Hepatocyte (in vitro differentiated cells): ENCODE data around the gene PCYT2. TPM values are rescaled to one million over a fixed set of nuclear protein-coding genes. Genes with fewer than 3 reads are reported as not detected.

Experiments used
- DNase-seq: peaks from one replicate; pipeline ENCODE4 v3.0.0-alpha.2; 2016; ENCODE audit warnings: low spot score
- H2AFZ ChIP-seq: fragments of 200-600 bp; sonication (generic); 2 replicates; pipeline ENCODE4 v1.6.0; 2016; ENCODE audit warnings: antibody characterized with exemption, mild to moderate bottlenecking
- H3K27ac ChIP-seq: fragments of 200-600 bp; sonication (generic); 2 replicates; pipeline ENCODE4 v1.5.1; 2016; ENCODE audit warnings: mild to moderate bottlenecking
- H3K27me3 ChIP-seq: fragments of 200-600 bp; sonication (generic); 2 replicates; pipeline ENCODE4 v1.6.1; 2016
- H3K36me3 ChIP-seq: fragments of 200-600 bp; sonication (generic); replicated peaks from 2 replicates; pipeline ENCODE4 v1.5.1; 2016; ENCODE audit warnings: low read depth; ENCODE audit not compliant: insufficient read depth
- H3K4me1 ChIP-seq: fragments of 200-600 bp; sonication (generic); 2 replicates; pipeline ENCODE4 v1.5.1; 2016; ENCODE audit warnings: mild to moderate bottlenecking, moderate library complexity; ENCODE audit not compliant: insufficient read depth
- H3K4me2 ChIP-seq: fragments of 200-600 bp; sonication (generic); 2 replicates; pipeline ENCODE4 v1.6.0; 2016
- H3K4me3 ChIP-seq: fragments of 200-600 bp; sonication (generic); 2 replicates; pipeline ENCODE4 v1.5.1; 2016; ENCODE audit warnings: mild to moderate bottlenecking
- H3K79me2 ChIP-seq: fragments of 200-600 bp; sonication (generic); 2 replicates; pipeline ENCODE4 v1.6.0; 2017; ENCODE audit warnings: mild to moderate bottlenecking
- H3K9me2 ChIP-seq: fragments of 200-600 bp; sonication (generic); replicated peaks from 2 replicates; pipeline ENCODE4 v1.6.0; 2017; ENCODE audit warnings: mild to moderate bottlenecking; ENCODE audit not compliant: insufficient read depth
- H3K9me3 ChIP-seq: fragments of 200-600 bp; sonication (generic); 2 replicates; pipeline ENCODE4 v1.5.1; 2016; ENCODE audit warnings: low read depth, mild to moderate bottlenecking
- H4K20me1 ChIP-seq: fragments of 200-600 bp; sonication (generic); 2 replicates; pipeline ENCODE4 v1.6.0; 2016; ENCODE audit warnings: mild to moderate bottlenecking; ENCODE audit not compliant: insufficient read depth, poor library complexity, severe bottlenecking
- EZH2 ChIP-seq: fragments of 200-600 bp; sonication (generic); IDR thresholded peaks from 2 replicates; pipeline ENCODE4 v1.6.1; 2016; ENCODE audit warnings: antibody characterized with exemption, mild to moderate bottlenecking, borderline replicate concordance
- EZH2phosphoT487 ChIP-seq: fragments of 200-600 bp; sonication (generic); IDR thresholded peaks from one replicate; pipeline ENCODE4 v1.6.1; 2018; ENCODE audit warnings: antibody characterized with exemption, mild to moderate bottlenecking, low read depth, moderate library complexity; ENCODE audit not compliant: unreplicated experiment, severe bottlenecking
- WGBS: methylation state at CpG from one replicate; pipeline ENCODE4 v1.1.6; 2016; ENCODE audit warnings: low lambda C conversion rate; ENCODE audit errors: missing lambda C conversion rate; 5-methylcytosine and 5-hydroxymethylcytosine counted together
- polyA plus RNA-seq: library from polyadenylated mRNA; unstranded; fragments of >200 nt; fragmentation: Nextera tagmentation; extraction: Ambion mirVana; gene quantifications from 2 replicates; pipeline ENCODE4 v1.2.1, GENCODE V29; 2016
- total RNA-seq: library from RNA; depleted of rRNA; stranded (reverse); fragments of >200 nt; gene quantifications from 2 replicates; pipeline ENCODE4 v1.2.3, GENCODE V29; 2014
- TF ChIP-seq, protein P1 (sequence below): fragments of 200-600 bp; sonication (generic); IDR thresholded peaks from 2 replicates; pipeline ENCODE4 v1.5.1; 2016; ENCODE audit warnings: antibody characterized with exemption, mild to moderate bottlenecking; ENCODE audit not compliant: poor library complexity

The PCYT2 gene
- total and polyA plus RNA-seq, 2 experiments from 2014 or later: 84.7 to 126 TPM

GRCh38 chr17:81869221-81870130 is 41.7 kb downstream of the PCYT2 start:
- Histone ChIP-seq H3K36me3 (no peaks in the 10 kb centered on the region), H4K20me1 (peaks cover 28% of the 10 kb centered on the region), H3K79me2 (peaks cover 53% of the 10 kb centered on the region), H3K9me3 (no peaks in the 10 kb centered on the region), H3K4me1 (peaks cover 50% of the 10 kb centered on the region), H3K9me2 (no peaks in the 10 kb centered on the region), H3K4me3 (no peak overlapping the region), H3K27me3 (no peaks in the 10 kb centered on the region), H2AFZ (no peak overlapping the region), H3K27ac (peak overlapping the region; percentile 99), H3K4me2 (peak overlapping the region; percentile 96)
- TF ChIP-seq, protein P1, sequence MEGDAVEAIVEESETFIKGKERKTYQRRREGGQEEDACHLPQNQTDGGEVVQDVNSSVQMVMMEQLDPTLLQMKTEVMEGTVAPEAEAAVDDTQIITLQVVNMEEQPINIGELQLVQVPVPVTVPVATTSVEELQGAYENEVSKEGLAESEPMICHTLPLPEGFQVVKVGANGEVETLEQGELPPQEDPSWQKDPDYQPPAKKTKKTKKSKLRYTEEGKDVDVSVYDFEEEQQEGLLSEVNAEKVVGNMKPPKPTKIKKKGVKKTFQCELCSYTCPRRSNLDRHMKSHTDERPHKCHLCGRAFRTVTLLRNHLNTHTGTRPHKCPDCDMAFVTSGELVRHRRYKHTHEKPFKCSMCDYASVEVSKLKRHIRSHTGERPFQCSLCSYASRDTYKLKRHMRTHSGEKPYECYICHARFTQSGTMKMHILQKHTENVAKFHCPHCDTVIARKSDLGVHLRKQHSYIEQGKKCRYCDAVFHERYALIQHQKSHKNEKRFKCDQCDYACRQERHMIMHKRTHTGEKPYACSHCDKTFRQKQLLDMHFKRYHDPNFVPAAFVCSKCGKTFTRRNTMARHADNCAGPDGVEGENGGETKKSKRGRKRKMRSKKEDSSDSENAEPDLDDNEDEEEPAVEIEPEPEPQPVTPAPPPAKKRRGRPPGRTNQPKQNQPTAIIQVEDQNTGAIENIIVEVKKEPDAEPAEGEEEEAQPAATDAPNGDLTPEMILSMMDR: peak; percentile 69
- no peak for TF ChIP-seq EZH2phosphoT487
- 48% methylated on average over 49 of the region's 52 CpGs for WGBS
- DNase-seq: peak; percentile 64

DNA sequence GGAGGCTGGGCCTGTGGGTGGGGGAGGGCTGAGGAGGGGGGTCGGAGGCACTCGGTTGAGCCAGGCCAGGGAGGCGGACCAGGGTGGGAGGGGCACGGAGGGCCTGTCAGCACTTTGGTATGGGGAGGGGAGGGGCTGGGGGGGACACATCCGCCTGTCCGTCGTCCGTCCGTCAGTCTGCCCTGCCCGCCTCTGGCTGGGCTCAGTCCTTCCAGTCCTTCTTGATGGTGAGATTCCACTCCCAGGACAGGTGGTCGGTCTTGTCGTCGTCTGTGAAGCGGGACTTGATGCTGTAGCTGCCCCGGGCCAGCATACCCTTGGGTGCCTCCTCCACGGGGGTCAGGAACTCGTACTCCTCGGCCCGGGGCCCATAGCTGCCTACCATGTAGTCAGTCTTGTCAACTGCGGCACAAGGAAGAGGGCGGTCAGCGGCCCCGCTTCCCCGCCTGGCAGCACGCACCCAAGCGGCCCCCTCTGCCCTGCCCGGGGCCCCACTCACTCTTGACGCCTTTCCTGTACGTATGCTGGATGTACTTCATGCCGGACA is 42.5 kb downstream of the PCYT2 start:
- Histone ChIP-seq H3K27me3 (no peaks in the 10 kb centered on the region), H3K79me2 (peaks cover 60% of the 10 kb centered on the region), H3K36me3 (no peaks in the 10 kb centered on the region), H3K9me2 (no peaks in the 10 kb centered on the region), H3K9me3 (no peaks in the 10 kb centered on the region), H3K27ac (peak overlapping the region; percentile 99), H3K4me3 (no peak overlapping the region), H3K4me2 (peak overlapping the region; percentile 96), H2AFZ (no peak overlapping the region), H4K20me1 (peaks cover 28% of the 10 kb centered on the region), H3K4me1 (peaks cover 50% of the 10 kb centered on the region)
- DNase-seq: peak; percentile 83
- WGBS: 76% methylated on average over 17 of the region's 30 CpGs
- TF ChIP-seq EZH2: no peak
- TF ChIP-seq, protein P1: no peak
- TF ChIP-seq EZH2phosphoT487: no peak

DNA sequence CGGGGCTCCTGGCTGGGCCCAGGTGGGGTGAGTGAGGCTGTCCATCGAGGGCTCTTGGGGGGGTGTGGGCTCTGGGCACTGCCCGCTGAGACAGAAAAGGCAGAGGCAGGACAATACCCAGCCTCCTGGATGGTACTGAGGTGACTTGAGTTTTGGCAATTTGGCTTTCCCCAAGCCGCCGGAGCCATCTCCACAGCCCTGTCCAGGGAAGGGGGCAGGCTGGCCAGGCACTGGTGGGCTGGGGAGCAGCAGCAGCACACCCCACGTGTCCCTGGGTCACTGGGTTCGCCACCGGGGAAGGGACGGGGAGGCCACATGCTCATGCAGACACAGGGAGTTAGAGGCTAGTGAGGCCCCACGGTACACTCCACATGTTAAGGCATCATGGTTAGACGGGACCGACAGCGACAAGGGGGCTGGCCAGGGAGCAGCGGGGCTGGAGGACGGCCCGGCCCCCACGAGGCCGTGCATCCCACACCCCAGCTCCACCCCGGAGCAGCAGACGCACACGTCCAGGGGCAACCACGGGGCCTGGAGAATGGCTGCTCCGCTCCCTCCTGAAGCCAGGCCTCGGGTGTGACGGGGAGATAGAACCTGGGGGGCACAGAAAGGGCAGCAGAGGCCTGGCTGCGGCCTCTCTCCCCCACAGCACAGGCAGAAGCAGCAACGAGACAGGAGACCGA is 43.1 kb downstream of the PCYT2 start:
- no peaks in the 10 kb centered on the region for H3K27me3 ChIP-seq
- peaks cover 62% of the 10 kb centered on the region for H3K79me2 ChIP-seq
- TF ChIP-seq EZH2phosphoT487 (no peak), EZH2 (no peak)
- TF ChIP-seq, protein P1: no peak
- H3K9me2 ChIP-seq: no peaks in the 10 kb centered on the region
- WGBS: 80% methylated on average over 19 of the region's 28 CpGs
- no peak overlapping the region for H3K4me3 ChIP-seq
- H3K36me3 ChIP-seq: no peaks in the 10 kb centered on the region
- peak overlapping the region; percentile 99 for H3K27ac ChIP-seq
- no peaks in the 10 kb centered on the region for H3K9me3 ChIP-seq
- H4K20me1 ChIP-seq: peaks cover 28% of the 10 kb centered on the region
- no peak overlapping the region for H2AFZ ChIP-seq
- peaks cover 52% of the 10 kb centered on the region for H3K4me1 ChIP-seq
- H3K4me2 ChIP-seq: peak overlapping the region; percentile 96
- no peak for DNase-seq
